ENCODE results near the gene TRAF4.

GRCh38 chr17:28763137-28763799, 19.5 kb downstream of the TRAF4 start:
- TF ChIP-seq CHD2 (IDR thresholded peaks at IDR 0.05; ENCODE audit: borderline replicate concordance, low read depth, low read length), result no peak
- TF ChIP-seq CREB1 (IDR thresholded peaks at IDR 0.05; ENCODE audit: low read depth), result 0 out of 2 replicates have a peak, but pooled peaks have one; percentile 7
- TF ChIP-seq ZNF687 (IDR thresholded peaks at IDR 0.05), result 0 out of 2 replicates have a peak, but pooled peaks have one; percentile 15
- TF ChIP-seq HDGF (IDR thresholded peaks at IDR 0.05), result no peak; the same call in 1 of the 2 replicates
- no peak for TF ChIP-seq SPI1 (IDR thresholded peaks at IDR 0.05; ENCODE audit: borderline replicate concordance, insufficient read depth, low read depth, low read length)
- no peak for TF ChIP-seq NR2C2 (IDR thresholded peaks at IDR 0.05; ENCODE audit: borderline replicate concordance, control insufficient read depth, insufficient read length, low read depth)
- TF ChIP-seq MEF2B (IDR thresholded peaks at IDR 0.05; ENCODE audit: partially characterized antibody, poor library complexity, severe bottlenecking), result peak; percentile 11
- TF ChIP-seq EZH2 (IDR thresholded peaks at IDR 0.05; ENCODE audit: borderline replicate concordance, control insufficient read depth, low read depth, low read length), result no peak
- TF ChIP-seq ZNF24 (IDR thresholded peaks at IDR 0.05), result no peak
- TF ChIP-seq ZZZ3 (IDR thresholded peaks at IDR 0.05; ENCODE audit: control insufficient read depth, insufficient read length, low read depth), result no peak
- no peak for TF ChIP-seq SP1 (IDR thresholded peaks at IDR 0.05; ENCODE audit: low read depth, low read length)
- no peak for TF ChIP-seq CTCF (IDR thresholded peaks at IDR 0.05 in 2 of 3, conservative IDR thresholded peaks at IDR 0.05 in 1 of 3; ENCODE audit: control insufficient read depth in 2 of 3, extremely low read depth in 1 of 3, insufficient read depth in 1 of 3, low read depth in 3 of 3, low read length in 3 of 3)
